ENCODE results near the gene AIRE.

GRCh38 chr21:44289381-44290010 lies 3.8 kb downstream of the AIRE start:
- TF ChIP-seq, protein P1, sequence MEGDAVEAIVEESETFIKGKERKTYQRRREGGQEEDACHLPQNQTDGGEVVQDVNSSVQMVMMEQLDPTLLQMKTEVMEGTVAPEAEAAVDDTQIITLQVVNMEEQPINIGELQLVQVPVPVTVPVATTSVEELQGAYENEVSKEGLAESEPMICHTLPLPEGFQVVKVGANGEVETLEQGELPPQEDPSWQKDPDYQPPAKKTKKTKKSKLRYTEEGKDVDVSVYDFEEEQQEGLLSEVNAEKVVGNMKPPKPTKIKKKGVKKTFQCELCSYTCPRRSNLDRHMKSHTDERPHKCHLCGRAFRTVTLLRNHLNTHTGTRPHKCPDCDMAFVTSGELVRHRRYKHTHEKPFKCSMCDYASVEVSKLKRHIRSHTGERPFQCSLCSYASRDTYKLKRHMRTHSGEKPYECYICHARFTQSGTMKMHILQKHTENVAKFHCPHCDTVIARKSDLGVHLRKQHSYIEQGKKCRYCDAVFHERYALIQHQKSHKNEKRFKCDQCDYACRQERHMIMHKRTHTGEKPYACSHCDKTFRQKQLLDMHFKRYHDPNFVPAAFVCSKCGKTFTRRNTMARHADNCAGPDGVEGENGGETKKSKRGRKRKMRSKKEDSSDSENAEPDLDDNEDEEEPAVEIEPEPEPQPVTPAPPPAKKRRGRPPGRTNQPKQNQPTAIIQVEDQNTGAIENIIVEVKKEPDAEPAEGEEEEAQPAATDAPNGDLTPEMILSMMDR (IDR thresholded peaks at IDR 0.05) = no peak
- no peak for TF ChIP-seq EZH2phosphoT487 (IDR thresholded peaks at IDR 0.05)
- no peak for TF ChIP-seq EZH2 (IDR thresholded peaks at IDR 0.05)
